Activated effector memory CD4-positive, alpha-beta T cell treated with anti-CD3 and anti-CD28 coated beads, Interleukin-2, amount 50 U/mL, for 16 hours (primary cell): ENCODE data around the gene GULP1.
"Not testable (repeated sequence)": the region's sequence is repeated elsewhere in the genome, so short reads cannot be mapped to it uniquely, and the experiment has no call there.

ENCODE experiments used
- DNase-seq: peaks from one replicate; pipeline ENCODE4 v3.0.0-alpha.2; 2020

Gene GULP1

DNA sequence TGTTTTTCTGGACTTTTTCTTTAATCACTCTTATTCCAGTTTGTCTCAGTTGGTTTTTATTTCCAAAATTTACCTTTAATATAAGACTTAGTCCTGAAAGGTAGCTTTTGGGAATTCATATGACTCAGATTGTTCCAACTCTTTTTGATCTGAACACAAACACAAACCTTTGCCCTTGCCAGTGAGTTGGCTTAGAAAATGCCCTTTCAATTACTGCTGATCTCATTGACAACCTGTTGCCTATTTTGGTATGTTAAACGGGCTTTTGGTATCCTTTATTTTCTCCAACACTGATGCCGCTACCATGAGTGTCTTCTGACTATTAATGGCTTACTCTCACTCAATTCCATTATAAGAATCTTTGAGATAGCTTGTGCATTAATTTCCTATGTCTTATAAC lies 143.4 kb downstream of the GULP1 start:
- no peak for DNase-seq

DNA sequence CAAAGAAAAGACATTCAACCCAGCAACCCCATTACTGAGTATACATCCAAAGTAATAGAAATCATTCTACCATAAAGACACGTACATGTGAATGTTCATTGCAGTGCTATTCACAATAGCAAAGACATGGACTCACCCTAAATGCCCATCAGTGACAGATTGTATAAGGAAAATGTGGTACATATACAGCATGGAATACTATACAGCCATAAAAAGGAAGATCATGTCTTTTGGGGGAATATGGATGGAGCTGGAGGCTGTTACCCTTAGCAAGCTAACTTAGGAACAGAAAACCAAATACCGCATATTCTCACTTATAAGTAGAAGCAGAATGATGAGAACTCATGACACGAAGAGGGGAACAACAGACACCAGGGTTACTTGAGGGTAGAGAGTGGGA lies 145.9 kb downstream of the GULP1 start:
- no peak for DNase-seq

DNA sequence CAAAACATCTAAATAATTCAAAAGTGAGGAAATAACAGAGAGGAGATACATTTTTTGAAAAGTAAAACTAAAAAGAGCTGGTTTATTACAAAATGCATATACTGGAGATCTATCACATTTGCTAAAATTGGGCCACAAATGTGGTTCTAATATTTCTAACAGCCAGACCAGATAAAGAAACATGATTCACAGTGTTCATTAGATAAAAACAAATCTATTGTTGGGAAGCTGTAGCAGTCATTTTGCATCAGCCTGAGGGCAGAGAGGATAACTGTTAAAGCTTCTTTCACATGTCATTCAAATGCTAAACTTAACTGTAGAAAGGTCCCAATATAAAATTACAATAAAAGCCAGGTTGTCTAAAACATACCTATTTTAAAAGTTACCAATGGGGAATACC lies 148.3 kb downstream of the GULP1 start:
- DNase-seq, result no peak

DNA sequence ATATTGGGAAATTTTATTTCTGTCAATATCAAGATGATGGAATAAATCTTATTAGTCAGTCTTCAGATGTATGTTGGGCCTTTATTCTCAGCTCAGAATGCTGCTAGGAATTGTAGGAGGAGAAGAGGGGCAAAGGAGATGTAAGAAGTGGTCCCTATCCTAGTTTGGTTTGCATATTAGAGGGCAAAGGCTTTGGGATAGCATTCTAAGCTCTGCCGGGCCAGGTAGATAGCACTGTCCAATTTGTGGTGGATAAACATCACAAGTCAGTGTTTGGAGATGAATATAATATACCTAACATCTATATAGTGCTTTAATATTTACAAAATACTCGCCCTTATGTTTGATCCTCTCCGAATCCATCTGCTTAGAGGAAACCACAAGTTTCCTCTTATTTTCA lies 149.2 kb downstream of the GULP1 start:
- DNase-seq, result no peak

DNA sequence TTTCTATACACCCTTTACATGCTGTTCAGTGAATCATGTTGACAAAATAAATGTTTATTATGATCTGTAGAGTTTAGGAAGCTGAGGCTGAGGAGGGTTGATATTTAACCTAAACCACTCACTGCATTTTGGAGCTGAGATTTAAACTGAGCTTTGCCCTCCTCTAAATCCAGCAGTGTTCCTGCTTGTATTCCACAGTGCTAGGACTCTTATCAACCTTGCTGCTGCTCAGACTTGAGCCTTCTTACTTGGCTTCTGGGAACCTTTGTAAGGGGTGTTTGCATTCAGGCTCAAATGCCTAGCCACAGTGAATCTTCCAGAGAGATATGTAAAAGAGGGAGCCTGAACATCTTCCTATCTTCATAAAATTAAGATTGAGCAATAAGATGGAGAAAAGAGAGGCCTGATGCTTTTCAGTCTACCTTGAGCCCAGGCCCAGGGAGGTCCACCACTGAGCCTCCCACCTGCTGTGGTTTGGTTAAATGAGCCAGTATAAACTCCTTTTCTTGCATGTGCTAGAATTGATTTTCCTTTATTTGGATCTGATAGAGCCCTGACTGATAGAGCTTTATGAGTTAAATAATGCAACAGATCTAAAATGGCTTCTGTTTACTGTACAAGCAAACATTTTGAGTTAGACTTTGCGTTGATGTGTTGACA lies 149.7 kb downstream of the GULP1 start:
- DNase-seq, result no peak

DNA sequence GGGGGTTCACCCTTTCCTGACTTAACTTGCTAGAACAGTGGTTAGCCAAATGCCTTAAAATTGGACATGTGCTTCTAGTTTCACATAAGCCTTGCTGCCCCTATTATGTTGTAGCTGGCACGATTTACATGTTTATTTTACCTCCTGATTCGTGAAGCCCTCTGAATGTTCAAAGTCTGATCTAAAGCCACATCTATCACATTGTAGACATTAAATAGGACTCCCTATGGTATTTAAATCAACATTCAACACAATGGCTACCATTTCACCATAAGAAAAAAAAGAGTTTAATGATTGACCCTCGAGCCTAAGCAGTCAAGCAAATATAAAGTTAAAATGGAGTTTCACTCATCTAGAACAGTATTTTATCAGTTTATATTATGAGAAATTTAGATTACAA lies 151.5 kb downstream of the GULP1 start:
- no peak for DNase-seq

DNA sequence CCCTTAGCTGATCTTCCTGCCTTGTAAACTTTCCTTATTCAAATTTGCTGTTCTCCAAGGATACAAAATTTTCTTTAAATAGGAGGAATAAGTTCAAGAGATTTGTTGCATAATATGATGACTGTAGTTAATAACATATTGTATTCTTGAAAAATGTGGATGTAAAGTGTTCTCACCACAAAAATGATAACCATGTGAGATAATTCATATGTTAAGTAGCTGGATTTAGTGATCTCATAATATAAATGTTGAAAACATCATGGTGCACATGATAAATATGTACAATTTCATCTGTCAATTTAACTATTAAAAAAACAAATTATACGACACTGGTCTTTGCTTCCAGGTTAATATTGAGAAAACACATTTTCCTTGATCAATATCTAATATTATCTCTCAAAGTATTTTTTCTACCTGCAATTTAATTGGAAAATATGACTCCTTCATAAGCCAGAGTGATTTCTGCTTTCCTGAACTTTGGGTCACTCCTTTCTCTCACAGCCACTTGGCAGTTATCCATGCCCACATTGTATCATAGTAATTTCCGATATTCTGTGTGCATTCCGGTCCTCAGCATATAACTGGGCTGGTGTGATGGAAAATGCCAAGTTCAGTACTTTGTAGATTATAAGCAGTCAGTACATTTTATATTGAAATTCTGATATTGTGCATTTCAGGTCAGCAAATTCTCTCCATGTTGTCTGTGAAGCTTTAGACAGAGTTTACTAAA lies 152.6 kb downstream of the GULP1 start:
- no peak for DNase-seq

DNA sequence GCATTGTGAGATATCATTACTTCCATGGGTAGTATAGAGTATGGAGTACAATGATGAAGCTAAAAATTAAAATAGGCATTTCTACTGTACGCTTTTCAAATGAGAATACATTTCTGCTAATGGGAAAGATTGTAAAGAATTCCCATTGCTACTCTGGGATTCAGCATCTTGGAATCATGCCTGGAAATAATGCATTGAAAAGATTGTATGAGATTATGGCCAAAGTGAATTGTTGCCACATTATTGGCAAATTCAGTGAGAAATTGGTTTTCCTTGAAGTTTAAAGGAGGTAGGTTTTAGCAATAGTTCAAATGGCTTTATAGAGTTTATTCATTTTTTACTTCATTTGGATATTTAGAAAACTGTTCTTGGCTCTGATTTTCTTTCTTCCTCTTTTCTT lies 157.9 kb downstream of the GULP1 start:
- DNase-seq, result no peak

DNA sequence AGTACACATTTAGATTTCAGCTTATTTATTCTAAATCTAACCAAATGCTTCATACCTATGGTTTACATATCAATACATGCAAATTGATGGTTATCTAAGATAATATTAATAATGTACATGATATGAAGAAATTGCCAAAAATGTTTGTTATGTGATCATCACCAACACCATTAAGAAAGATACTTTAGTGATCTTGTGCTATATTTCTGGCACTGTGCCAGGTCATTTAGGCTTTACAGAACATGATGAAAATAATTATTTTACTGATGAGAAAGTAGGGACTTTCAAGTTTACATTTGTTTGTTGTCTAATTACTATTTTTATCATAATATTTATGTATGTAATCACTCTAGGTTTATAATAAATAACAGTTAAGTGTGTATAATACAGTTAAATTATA lies 158.3 kb downstream of the GULP1 start:
- no peak for DNase-seq

DNA sequence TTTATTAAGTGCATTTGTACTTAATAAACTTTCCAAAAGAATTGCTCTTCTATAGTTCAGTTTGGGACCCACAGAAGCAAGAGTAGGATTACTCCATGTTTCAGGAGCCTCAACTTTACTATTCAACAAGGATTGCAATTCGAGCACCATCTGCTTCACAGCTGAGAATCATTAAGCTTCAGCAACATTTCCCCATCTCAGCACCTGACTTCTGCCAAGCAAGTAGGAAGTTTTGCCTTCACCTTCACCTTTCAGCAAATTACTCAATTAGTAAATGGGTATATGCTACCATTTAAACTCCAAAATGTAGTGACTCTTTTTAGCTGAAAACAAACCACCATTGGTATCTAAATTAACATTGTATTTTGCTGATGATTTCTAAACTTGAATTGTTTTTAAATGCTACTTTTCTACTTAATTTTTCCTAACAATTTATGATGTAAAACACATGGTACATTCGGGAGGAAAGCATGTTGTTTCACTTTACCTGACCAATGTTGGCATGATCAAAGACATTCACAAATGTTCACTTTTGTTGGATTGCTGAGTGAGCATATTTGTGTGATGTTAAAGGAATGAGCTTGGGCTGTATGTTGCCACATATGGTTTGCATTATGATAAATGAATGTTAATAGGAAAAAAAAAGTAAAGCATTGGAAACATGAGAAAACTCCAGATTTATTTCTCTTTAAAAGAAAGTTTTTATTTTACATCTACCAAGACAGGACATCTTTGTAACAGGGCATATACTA lies 159.2 kb downstream of the GULP1 start:
- DNase-seq, result no peak

DNA sequence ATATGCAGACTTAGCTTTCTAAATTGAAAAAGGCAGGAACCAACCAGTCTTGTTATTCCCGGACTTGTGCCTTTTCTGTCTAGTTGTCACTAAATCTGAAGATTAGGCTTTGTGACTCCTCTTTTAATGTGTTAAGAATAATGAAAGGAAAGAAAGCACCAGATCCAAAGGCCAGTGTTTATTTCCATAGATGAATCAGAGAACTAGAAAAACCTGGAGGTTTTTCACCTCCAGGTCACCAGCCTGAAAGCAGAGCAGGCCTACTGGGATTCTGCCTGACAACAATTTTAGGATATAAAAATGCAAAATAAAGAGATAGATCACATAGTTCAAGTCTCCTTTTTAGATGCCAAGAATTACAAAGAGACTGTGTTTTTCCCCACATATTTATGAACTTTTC lies 160.4 kb downstream of the GULP1 start:
- no peak for DNase-seq

DNA sequence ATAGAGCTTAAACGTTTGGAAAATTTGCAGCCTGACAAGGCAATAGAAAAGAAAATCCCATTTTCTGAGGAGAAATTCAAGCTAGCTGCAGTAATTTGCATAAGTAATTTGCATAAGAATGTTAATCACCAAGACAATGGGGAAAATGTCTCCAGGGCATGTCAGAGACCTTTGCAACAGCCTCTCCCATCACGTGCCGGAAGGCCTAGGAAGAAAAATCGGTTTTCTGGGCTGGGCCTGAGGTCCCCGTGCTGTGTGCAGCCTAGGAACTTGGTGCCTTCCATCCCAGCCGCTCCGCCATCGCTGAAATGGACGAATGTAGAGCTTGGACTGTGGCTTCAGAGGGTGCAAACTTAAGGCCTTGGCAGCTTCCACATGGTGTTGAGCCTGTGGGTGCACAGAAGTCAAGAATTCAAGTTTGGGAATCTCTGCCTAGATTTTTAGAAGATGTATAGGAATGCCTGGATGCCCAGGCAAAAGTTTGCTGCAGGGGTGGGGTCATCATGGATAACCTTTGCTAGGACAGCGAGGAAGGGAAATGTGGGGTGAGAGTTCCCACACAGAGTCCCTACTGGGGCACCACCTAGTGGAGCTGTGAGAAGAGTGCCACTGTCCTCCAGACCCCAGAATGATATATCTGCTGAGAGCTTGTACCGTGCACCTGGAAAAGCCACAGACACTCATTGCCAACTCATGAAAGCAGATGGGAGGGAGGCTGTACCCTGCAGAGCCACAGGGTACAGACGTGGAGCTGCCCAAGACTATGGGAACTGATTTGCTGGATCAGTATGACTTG lies 164.6 kb downstream of the GULP1 start:
- no peak for DNase-seq

DNA sequence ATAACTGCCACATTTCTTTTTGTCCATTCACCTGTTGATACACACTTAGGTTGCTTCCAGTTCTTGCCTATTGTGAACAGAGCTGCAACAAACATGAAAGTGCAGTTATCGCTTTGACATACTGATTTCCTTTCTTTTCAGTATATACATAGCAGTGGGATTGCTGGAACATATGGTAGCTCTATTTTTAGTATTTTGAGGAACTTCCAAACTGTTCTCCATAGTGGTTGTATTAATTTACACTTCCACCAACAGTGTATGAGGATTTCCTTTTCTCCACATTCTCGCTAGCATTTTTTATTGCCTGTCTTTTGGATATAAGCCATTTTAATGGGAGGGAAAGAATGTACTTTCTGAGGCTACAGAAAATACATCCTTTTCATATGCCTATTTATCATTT lies 167.4 kb downstream of the GULP1 start:
- DNase-seq, result no peak

DNA sequence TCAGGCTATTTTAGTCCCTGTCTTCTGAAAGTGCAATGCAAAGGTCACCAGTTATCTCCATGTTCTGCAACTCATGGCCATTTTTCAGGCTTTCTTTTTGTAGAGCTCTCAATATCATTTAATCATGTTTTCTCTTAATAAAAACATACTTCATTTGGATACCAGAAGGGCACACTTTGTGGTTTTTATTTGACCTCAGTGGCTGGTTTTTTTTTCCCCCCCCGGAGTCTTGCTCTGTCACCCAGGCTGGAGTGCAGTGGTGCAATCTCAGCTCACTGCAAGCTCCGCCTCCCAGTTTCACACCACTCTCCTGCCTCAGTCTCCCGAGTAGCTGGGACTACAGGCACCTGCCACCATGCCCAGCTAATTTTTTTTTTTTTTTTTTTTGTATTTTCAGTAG lies 174.4 kb downstream of the GULP1 start:
- not testable (repeated sequence) for DNase-seq

DNA sequence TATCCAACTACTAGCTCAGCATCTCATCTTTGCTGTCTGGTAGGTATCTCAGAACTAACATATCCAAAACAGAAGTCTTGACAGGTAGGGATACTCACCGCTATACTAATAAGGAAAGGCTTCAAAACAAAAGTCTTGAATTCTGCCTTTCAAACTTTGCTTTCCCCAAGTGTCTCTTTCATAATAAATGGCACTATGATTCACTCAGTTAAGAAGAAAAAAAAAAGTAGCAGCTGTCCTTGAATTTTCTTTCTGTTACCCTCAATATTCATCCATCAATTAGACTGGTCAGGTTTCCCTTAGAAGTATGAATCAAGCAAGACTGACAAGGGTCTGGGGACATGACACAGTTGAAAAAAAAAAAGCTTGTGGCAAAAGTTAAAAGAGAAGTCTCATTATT lies 175.1 kb downstream of the GULP1 start:
- DNase-seq, result no peak

DNA sequence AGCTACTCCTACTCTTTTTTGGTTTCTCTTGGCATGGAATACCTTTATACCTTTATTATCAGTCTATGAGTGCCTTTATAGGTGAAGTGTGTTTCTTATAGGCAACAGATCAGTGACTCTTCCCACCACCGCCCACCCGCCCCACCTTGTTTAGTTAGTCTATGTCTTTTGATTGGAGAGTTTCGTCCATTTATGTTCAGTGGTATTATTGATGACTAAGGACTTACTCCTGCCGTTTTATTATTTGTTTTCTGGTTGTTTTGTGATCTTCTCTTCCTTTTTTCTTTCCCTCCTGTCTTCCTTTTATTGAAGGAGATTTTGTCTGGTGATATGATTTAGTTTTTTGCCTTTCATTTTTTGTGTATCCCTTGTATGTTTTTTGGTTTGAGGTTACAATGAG lies 179.5 kb downstream of the GULP1 start:
- DNase-seq, result no peak

DNA sequence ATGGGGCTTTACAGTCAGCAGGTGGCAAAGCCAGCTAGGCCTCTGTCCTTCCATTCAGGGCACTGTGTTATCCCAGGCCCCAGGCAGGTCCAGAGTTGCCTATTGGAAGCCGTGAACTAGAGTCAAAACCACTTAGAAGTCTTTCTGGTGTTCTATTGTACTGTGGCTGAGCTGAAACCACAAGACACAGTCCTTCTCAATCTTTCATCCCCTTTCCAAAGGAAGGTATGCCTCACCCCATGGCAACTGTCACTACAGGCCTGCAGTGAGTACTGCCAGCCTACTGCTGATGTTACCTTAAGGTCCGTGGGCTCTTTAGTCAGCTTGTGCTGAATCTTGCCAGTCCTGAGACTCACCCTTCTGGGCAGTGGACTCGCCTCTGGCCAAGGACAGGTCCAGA lies 181.6 kb downstream of the GULP1 start:
- no peak for DNase-seq

DNA sequence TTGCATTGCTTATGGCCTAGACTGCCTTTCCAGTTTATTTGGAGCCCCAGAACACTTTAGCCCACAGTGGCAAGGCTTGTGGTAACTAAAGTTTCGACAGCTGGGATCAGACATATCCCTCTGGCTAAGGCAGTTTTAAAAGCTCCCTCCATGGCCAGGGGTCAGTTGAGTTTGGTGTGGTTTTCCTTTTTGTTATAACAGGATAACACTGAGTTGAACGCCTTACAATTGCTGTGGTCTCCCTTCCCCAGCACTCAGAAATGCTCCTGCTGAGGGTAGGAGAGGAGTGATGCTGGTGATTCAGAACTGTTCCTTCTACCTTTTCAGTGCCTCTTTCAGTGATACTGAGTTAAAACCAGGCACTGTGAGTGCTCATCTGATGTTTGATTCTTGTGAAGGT lies 182.6 kb downstream of the GULP1 start:
- no peak for DNase-seq

DNA sequence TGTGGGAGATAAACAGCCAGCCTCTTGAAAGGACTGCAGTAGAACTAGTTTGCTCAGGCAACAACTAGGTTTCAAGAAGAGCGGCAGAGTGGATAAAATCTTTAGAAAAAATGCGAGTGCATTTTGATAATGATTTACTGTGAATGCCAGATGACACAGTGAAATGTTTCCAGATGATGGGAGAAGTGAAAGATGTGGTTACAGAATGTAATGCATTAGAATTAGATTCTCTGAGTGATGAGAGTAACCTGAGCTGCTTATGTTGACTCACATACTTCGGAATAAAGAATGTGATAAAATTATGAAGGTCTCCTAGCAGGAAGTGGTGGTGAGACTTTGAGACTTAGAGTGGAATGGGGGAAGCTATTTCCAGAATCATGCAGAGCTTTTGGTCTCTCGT lies 184.3 kb downstream of the GULP1 start:
- no peak for DNase-seq

DNA sequence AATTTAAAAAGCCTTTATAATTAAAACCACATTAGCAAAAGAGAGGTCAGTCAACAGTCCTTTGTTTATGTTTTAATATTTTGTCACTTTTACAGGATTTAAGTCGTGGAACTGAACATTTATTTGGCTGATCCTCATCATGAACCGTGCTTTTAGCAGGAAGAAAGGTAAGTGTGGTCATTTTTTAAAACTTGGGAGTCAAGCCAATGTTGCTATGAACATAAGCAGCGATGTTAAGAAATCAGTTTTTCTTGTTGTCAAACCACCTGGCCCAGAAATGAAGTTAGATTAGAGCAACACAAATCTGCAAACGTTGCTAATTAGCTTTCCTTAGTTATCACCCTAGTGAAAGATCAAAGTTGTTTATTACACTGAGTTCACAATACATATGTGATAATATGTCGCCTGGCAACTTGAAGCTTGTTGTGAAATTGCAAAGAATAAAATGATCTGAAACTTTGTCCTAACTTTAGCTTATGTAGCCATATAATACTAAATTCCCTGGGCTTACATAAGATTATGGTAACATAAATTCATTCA lies 186.0 kb downstream of the GULP1 start:
- no peak for DNase-seq

DNA sequence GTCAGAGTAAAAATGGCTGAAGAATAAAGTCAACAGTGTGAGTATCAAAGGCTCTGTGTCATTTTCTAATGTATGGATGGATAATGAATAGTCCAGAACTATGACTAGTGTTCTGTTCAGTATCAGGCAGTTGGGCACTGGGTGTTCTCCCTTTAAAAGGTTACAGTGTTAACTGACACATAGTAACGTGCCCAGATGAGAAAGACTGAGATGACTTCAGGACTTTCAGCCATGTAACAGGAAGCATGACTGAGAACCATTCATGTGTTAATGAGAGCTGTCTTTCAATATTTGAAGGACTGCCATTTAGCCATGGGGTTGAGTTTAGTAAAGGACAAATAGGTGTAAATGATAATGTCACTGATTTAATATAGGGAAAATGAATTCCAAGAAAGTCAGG lies 187.1 kb downstream of the GULP1 start:
- DNase-seq, result no peak

DNA sequence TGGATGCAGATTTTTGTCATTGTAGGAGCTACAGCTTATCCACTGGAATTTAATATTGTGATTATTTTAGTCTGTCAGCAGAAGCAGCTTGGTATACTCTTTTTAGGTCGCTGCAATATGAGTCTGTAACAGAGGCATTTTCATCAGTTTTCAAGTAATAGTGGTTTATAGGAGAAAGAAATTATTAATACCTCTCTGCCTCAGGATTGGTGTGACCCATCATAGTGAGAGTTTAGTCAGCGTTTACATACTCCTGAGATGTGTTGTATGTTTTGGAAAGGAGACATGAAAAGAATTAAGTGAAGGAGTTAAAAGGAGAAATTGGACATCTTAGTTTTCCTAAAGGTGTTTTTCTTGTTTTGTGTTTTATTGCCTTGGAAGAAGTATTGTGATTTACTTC lies 189.8 kb downstream of the GULP1 start:
- DNase-seq, result no peak

DNA sequence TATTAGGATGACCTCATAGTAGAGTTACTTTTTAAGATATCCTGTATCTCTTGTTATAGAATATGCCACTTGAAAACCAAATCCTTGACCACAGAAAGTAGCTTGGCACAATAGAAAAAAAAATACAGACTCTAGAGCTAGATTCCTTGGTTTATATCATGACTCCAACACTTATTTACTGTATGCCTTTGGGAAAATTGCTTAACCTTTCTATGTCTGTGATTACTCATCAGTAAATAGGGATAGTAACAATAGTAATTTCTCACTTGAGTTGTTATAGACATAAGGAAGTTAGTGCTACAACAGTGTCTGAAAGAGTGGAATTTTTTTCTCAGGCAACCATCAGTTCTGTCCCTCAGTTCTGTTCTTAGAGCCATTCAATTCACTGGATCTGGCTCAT lies 193.8 kb downstream of the GULP1 start:
- DNase-seq, result no peak
